Measurements from ENCODE around the gene MEGF6. TPM values are rescaled to one million over a fixed set of nuclear protein-coding genes. Genes with fewer than 3 reads are reported as not detected.

MEGF6 gene
- total and polyA plus RNA-seq, 2 of the 8 experiments (the other 6 are each of a cell fraction or from before 2014, with no cell fraction given): 4.1 to 14.8 TPM

DNA sequence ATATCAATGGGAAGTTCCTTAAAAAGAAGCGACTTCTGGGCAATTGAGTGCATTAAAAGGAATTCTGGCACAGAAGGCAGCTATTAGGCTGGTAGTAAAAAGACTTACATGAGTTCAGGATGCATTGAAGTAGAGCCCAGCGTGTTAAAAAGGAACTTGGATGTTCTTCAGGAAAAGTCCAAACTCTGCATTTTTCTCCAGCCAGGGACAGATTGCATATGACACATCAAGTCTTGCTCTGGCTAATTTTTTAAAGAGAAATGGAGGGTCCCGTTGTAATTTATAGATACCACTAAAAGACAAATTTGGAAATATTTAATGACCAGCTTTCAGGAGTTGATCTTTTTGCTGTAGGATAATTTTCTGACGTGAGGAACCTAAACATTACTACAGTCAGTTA is 14.7 kb upstream of the MEGF6 start:
- H3K4me2 ChIP-seq (ENCODE audit: insufficient read depth in 1 of 2, low read depth in 2 of 2, low read length in 2 of 2): peak overlapping the region; percentile 87 to 94
- no peak overlapping the region for H3K23ac ChIP-seq (ENCODE audit: insufficient read length)
- ChIA-PET CTCF (ENCODE audit: partially characterized antibody) (interaction anchor here (0.6 to 1.1 kb wide), 2 partner anchors 16 to 173 kb away, joined by 3 to 4 read pairs; no protein-coding TSS in a partner anchor), POLR2A (ENCODE audit: partially characterized antibody) (interaction anchor here (0.6 to 1.4 kb wide), 3 partner anchors 9 to 1802 kb away, joined by 3 read pairs; no protein-coding TSS in a partner anchor)
- H3K56ac ChIP-seq (replicated peaks; ENCODE audit: insufficient read length, low read depth, low read length): no peak overlapping the region
- WGBS, 2 experiments (ENCODE audit: extremely low coverage in 1 of 2, insufficient coverage in 1 of 2, insufficient read length in 1 of 2, insufficient replicate concordance in 2 of 2, low coverage in 1 of 2, low lambda C conversion rate in 2 of 2, missing lambda C conversion rate in 1 of 2): 86% methylated on average over 4 of the region's 4 CpGs; no CpG with 5 or more reads in 1 of the 2 experiments
- H3K18ac ChIP-seq (ENCODE audit: extremely low read depth, low read length): no peak overlapping the region
- H2BK12ac ChIP-seq (ENCODE audit: low read depth, low read length): no peak overlapping the region
- H4K8ac ChIP-seq (ENCODE audit: extremely low read depth, insufficient read depth, low read length): no peak overlapping the region
- peaks cover 0 to 26% (median 8%) of the 10 kb centered on the region in 4 experiments; a peak in 6 of 8 replicates for H3K36me3 ChIP-seq (ENCODE audit: control insufficient read depth in 2 of 4, insufficient read depth in 4 of 4, low read length in 3 of 4)
- no peaks in the 10 kb centered on the region; a peak in 1 of 4 replicates for H3K79me2 ChIP-seq (ENCODE audit: control insufficient read depth in 1 of 2, insufficient read depth in 2 of 2, low read length in 2 of 2)
- H3K27ac ChIP-seq (ENCODE audit: low read depth, low read length): no peak overlapping the region
- no peak overlapping the region for H3K4ac ChIP-seq (replicated peaks; ENCODE audit: insufficient read length, low read depth, low read length)
- H2BK120ac ChIP-seq (replicated peaks; ENCODE audit: low read depth, low read length): no peak overlapping the region
- no peak overlapping the region for H2BK20ac ChIP-seq (ENCODE audit: low read length)
- H3K4me1 ChIP-seq (replicated peaks in 1 of 4; ENCODE audit: control insufficient read depth in 3 of 4, insufficient read depth in 4 of 4, low read length in 3 of 4): peaks cover 0 to 15% (median 3%) of the 10 kb centered on the region in 4 experiments; a peak in 6 of 7 replicates
- peaks cover 6 to 7% of the 10 kb centered on the region in 2 experiments for H4K20me1 ChIP-seq (replicated peaks in 1 of 2; ENCODE audit: control insufficient read depth in 1 of 2, insufficient read depth in 2 of 2, low read length in 2 of 2)
- no peak overlapping the region for H2AK5ac ChIP-seq (ENCODE audit: low read depth, low read length)
- H4K91ac ChIP-seq (replicated peaks; ENCODE audit: insufficient read length, low read length): no peak overlapping the region
- no peak overlapping the region for H4K5ac ChIP-seq (ENCODE audit: insufficient read length, low read depth, low read length)
- no peak overlapping the region for H3K14ac ChIP-seq (ENCODE audit: insufficient read length)
- H2BK5ac ChIP-seq (ENCODE audit: low read depth, low read length): no peak overlapping the region
- H3K9me3 ChIP-seq (ENCODE audit: insufficient read depth in 2 of 2, low read depth in 1 of 2, low read length in 1 of 2): no peaks in the 10 kb centered on the region
- H3K4me3 ChIP-seq (ENCODE audit: extremely low read depth in 1 of 4, insufficient read depth in 2 of 4, low read depth in 3 of 4, low read length in 4 of 4): peak overlapping the region in 1 of 4 experiments; percentile 90; a peak in 2 of 8 replicates
- no peak overlapping the region; a peak in 1 of 7 replicates for H3K9ac ChIP-seq (replicated peaks in 1 of 4; ENCODE audit: extremely low read depth in 1 of 4, low read depth in 3 of 4, low read length in 3 of 4)
- no peak for FAIRE-seq
- no peaks in the 10 kb centered on the region for H3K79me1 ChIP-seq (ENCODE audit: low read depth, low read length)
- no peaks in the 10 kb centered on the region for H3K27me3 ChIP-seq (replicated peaks in 1 of 4; ENCODE audit: control insufficient read depth in 3 of 4, extremely low read depth in 1 of 4, insufficient read depth in 3 of 4, low read length in 3 of 4)
- DNase-seq (ENCODE audit: low read depth in 1 of 2, low spot score in 2 of 2): no peak
- no peak overlapping the region for H2AFZ ChIP-seq (ENCODE audit: low read length)
- no peak overlapping the region for H2BK15ac ChIP-seq (ENCODE audit: low read length)
- peaks cover 11% of the 10 kb centered on the region for H3K23me2 ChIP-seq (ENCODE audit: low read depth, low read length)
- TF ChIP-seq CHD2 (IDR thresholded peaks at IDR 0.05; ENCODE audit: low read length): no peak
- TF ChIP-seq JUN (IDR thresholded peaks at IDR 0.05; ENCODE audit: low read depth, low read length): no peak

Measured in H1 (cell line).